ENCODE results near the gene ZDHHC17. TPM values are rescaled to one million over a fixed set of nuclear protein-coding genes. Genes with fewer than 3 reads are reported as not detected.
A peak's percentile ranks its signal among the peaks of the same experiment; 100 is the strongest.

Gene ZDHHC17
- polyA plus RNA-seq, 1 of the 3 experiments (the other 2 are of a cell fraction): 28.6 TPM

- TF ChIP-seq PBX3 (IDR thresholded peaks at IDR 0.05) (peak; percentile 15; the same call in 1 of the 2 replicates), POLR2AphosphoS5 (IDR thresholded peaks at IDR 0.05; ENCODE audit: low read depth, low read length) (no peak), TAF1 (IDR thresholded peaks at IDR 0.05; ENCODE audit: borderline replicate concordance, low read depth, low read length) (no peak), RXRA (IDR thresholded peaks at IDR 0.05; ENCODE audit: borderline replicate concordance, low read depth) (no peak), EP300 (IDR thresholded peaks at IDR 0.05; ENCODE audit: borderline replicate concordance in 1 of 2, low read depth in 1 of 2, low read length in 1 of 2) (0 out of 4 replicates have a peak, but pooled peaks of 1 of the 2 experiments have one; percentile 9), FOXJ3 (CRISPR knock-in tag; IDR thresholded peaks at IDR 0.05) (no peak), FOXM1 (IDR thresholded peaks at IDR 0.05; ENCODE audit: low read depth) (no peak), MEF2A (IDR thresholded peaks at IDR 0.05; ENCODE audit: borderline replicate concordance, low read depth) (no peak)
- TF ChIP-seq, protein P1, sequence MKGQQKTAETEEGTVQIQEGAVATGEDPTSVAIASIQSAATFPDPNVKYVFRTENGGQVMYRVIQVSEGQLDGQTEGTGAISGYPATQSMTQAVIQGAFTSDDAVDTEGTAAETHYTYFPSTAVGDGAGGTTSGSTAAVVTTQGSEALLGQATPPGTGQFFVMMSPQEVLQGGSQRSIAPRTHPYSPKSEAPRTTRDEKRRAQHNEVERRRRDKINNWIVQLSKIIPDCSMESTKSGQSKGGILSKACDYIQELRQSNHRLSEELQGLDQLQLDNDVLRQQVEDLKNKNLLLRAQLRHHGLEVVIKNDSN (IDR thresholded peaks at IDR 0.05; ENCODE audit: borderline replicate concordance, low read depth): no peak
- no peak overlapping the region for H2AFZ ChIP-seq (ENCODE audit: low read depth)
- H3K4me1 ChIP-seq (ENCODE audit: control insufficient read depth in 1 of 2, insufficient read depth in 2 of 2, low read depth in 1 of 2, low read length in 1 of 2): peaks cover 3 to 16% of the 10 kb centered on the region in 2 experiments
- H3F3A ChIP-seq (replicated peaks; ENCODE audit: insufficient read depth): peaks cover 19% of the 10 kb centered on the region
- DNase-seq: no peak
- no peaks in the 10 kb centered on the region for H3K27me3 ChIP-seq (ENCODE audit: insufficient read depth)
- H3K4me3 ChIP-seq (ENCODE audit: low read depth in 2 of 2, low read length in 1 of 2): no peak overlapping the region
- no peaks in the 10 kb centered on the region; the same call in 1 of the 2 replicates for H3K79me2 ChIP-seq (ENCODE audit: insufficient read depth)
- H3K9me3 ChIP-seq: no peaks in the 10 kb centered on the region
- peaks cover 21 to 32% of the 10 kb centered on the region in 2 experiments for H3K36me3 ChIP-seq (replicated peaks in 1 of 2; ENCODE audit: control insufficient read depth in 1 of 2, insufficient read depth in 2 of 2, low read length in 1 of 2)
- H4K20me1 ChIP-seq (ENCODE audit: insufficient read depth): no peaks in the 10 kb centered on the region
- H3K4me2 ChIP-seq: peak overlapping the region; percentile 22; the same call in 1 of the 2 replicates
- POLR2A ChIA-PET: no interaction called here
- peak overlapping the region; percentile 60 to 80 for H3K27ac ChIP-seq (ENCODE audit: low read depth in 2 of 2, low read length in 1 of 2)
- H3K9me2 ChIP-seq: no peaks in the 10 kb centered on the region
- H3K9ac ChIP-seq: no peak overlapping the region; the same call in 1 of the 2 replicates
- WGBS (ENCODE audit: low lambda C conversion rate): 55% methylated on average over 4 of the region's 4 CpGs
- CTCF ChIA-PET: interaction anchor here (1.0 to 1.3 kb wide), 2 partner anchors 10 to 147 kb away, joined by 3 to 4 read pairs; no protein-coding TSS in a partner anchor
These were observed 99.9 kb downstream of the ZDHHC17 start for GRCh38 chr12:76863837-76864236.

GRCh38 chr12:76864791-76865400, 101.0 kb downstream of the ZDHHC17 start:
- H3K36me3 ChIP-seq (replicated peaks in 1 of 2; ENCODE audit: control insufficient read depth in 1 of 2, insufficient read depth in 2 of 2, low read length in 1 of 2): peaks cover 20 to 25% of the 10 kb centered on the region in 2 experiments
- peaks cover 3 to 16% of the 10 kb centered on the region in 2 experiments for H3K4me1 ChIP-seq (ENCODE audit: control insufficient read depth in 1 of 2, insufficient read depth in 2 of 2, low read depth in 1 of 2, low read length in 1 of 2)
- WGBS (ENCODE audit: low lambda C conversion rate): 71% methylated on average over 2 of the region's 2 CpGs
- no peaks in the 10 kb centered on the region for H3K27me3 ChIP-seq (ENCODE audit: insufficient read depth)
- no peak overlapping the region for H3K4me2 ChIP-seq
- DNase-seq: no peak
- TF ChIP-seq, protein P2, sequence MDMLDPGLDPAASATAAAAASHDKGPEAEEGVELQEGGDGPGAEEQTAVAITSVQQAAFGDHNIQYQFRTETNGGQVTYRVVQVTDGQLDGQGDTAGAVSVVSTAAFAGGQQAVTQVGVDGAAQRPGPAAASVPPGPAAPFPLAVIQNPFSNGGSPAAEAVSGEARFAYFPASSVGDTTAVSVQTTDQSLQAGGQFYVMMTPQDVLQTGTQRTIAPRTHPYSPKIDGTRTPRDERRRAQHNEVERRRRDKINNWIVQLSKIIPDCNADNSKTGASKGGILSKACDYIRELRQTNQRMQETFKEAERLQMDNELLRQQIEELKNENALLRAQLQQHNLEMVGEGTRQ (IDR thresholded peaks at IDR 0.05; ENCODE audit: borderline replicate concordance, low read depth, low read length): no peak
- no peak for TF ChIP-seq MEF2A (IDR thresholded peaks at IDR 0.05; ENCODE audit: borderline replicate concordance, low read depth)
- TF ChIP-seq EP300 (IDR thresholded peaks at IDR 0.05; ENCODE audit: borderline replicate concordance in 1 of 2, low read depth in 1 of 2, low read length in 1 of 2): no peak
- no peak overlapping the region for H2AFZ ChIP-seq (ENCODE audit: low read depth)
- CTCF ChIA-PET: no interaction called here
- no peaks in the 10 kb centered on the region for H3K9me3 ChIP-seq
- H3K79me2 ChIP-seq (ENCODE audit: insufficient read depth): no peaks in the 10 kb centered on the region; the same call in 1 of the 2 replicates
- no peak overlapping the region for H3K4me3 ChIP-seq (ENCODE audit: low read depth in 2 of 2, low read length in 1 of 2)
- H3F3A ChIP-seq (replicated peaks; ENCODE audit: insufficient read depth): peaks cover 19% of the 10 kb centered on the region
- H3K27ac ChIP-seq (ENCODE audit: low read depth in 2 of 2, low read length in 1 of 2): peak overlapping the region; percentile 7 to 29; a peak in 1 of 4 replicates
- H3K9me2 ChIP-seq: no peaks in the 10 kb centered on the region
- POLR2A ChIA-PET: no interaction called here
- no peaks in the 10 kb centered on the region for H4K20me1 ChIP-seq (ENCODE audit: insufficient read depth)
- no peak overlapping the region for H3K9ac ChIP-seq

All from SK-N-SH (cell line).